Measurements from ENCODE around the gene LLCFC1.

GRCh38 chr7:142934056-142934455 is 5.2 kb upstream of the LLCFC1 start:
- TF ChIP-seq, protein P1, sequence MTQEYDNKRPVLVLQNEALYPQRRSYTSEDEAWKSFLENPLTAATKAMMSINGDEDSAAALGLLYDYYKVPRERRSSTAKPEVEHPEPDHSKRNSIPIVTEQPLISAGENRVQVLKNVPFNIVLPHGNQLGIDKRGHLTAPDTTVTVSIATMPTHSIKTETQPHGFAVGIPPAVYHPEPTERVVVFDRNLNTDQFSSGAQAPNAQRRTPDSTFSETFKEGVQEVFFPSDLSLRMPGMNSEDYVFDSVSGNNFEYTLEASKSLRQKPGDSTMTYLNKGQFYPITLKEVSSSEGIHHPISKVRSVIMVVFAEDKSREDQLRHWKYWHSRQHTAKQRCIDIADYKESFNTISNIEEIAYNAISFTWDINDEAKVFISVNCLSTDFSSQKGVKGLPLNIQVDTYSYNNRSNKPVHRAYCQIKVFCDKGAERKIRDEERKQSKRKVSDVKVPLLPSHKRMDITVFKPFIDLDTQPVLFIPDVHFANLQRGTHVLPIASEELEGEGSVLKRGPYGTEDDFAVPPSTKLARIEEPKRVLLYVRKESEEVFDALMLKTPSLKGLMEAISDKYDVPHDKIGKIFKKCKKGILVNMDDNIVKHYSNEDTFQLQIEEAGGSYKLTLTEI (CRISPR knock-in tag; conservative IDR thresholded peaks at IDR 0.05), result no peak
- no peak for TF ChIP-seq MAX (IDR thresholded peaks at IDR 0.05)
- TF ChIP-seq ZNF512 (CRISPR knock-in tag; IDR thresholded peaks at IDR 0.05), result no peak
- TF ChIP-seq RBFOX2 (IDR thresholded peaks at IDR 0.05; ENCODE audit: low read depth, low read length), result no peak
- TF ChIP-seq ZNF891 (CRISPR knock-in tag; IDR thresholded peaks at IDR 0.05), result no peak
- TF ChIP-seq E2F1 (CRISPR knock-in tag; IDR thresholded peaks at IDR 0.05), result no peak
- TF ChIP-seq KLF16 (CRISPR knock-in tag; IDR thresholded peaks at IDR 0.05), result no peak
- TF ChIP-seq IRF1 (CRISPR knock-in tag; IDR thresholded peaks at IDR 0.05; ENCODE audit: low read depth), result no peak
- TF ChIP-seq EP300 (IDR thresholded peaks at IDR 0.05; ENCODE audit: low read depth in 2 of 2, low read length in 2 of 2), result no peak
- TF ChIP-seq EP300 (CRISPR knock-in tag; IDR thresholded peaks at IDR 0.05; ENCODE audit: borderline replicate concordance), result no peak
- no peak for TF ChIP-seq BORCS8-MEF2B (CRISPR knock-in tag; IDR thresholded peaks at IDR 0.05)
- TF ChIP-seq CTCF (CRISPR knock-in tag; IDR thresholded peaks at IDR 0.05), result no peak
- TF ChIP-seq SMARCC2 (IDR thresholded peaks at IDR 0.05), result no peak
- TF ChIP-seq SMARCE1 (IDR thresholded peaks at IDR 0.05; ENCODE audit: borderline replicate concordance), result no peak
- TF ChIP-seq NPAS2 (CRISPR knock-in tag; IDR thresholded peaks at IDR 0.05; ENCODE audit: borderline replicate concordance), result no peak

Data from HepG2 (cell line).